ENCODE measurements around the gene DTNB. TPM values are rescaled to one million over a fixed set of nuclear protein-coding genes. Genes with fewer than 3 reads are reported as not detected.
A peak's percentile ranks its signal among the peaks of the same experiment; 100 is the strongest.

DTNB gene
- total and polyA plus RNA-seq, 8 donors, result 10.5 to 70.0 (median 33.7) TPM

GRCh38 chr2:25684577-25685473, 11.4 kb upstream of the DTNB start:
- Histone ChIP-seq H3K36me3 (no peaks in the 10 kb centered on the region), H3K9me3 (no peaks in the 10 kb centered on the region), H3K27ac (no peak overlapping the region), H3K27me3 (no peaks in the 10 kb centered on the region), H3K4me1 (no peaks in the 10 kb centered on the region), H3K4me3 (no peak overlapping the region)
- no peak for TF ChIP-seq CTCF (IDR thresholded peaks at IDR 0.05)
- no peak for TF ChIP-seq EP300 (IDR thresholded peaks at IDR 0.05)
- no peak for TF ChIP-seq POLR2AphosphoS5 (IDR thresholded peaks at IDR 0.05)
- TF ChIP-seq POLR2A (IDR thresholded peaks at IDR 0.05), result no peak
- 80 to 85% (median 83%) methylated on average over 20 of the region's 20 CpGs for whole genome bisulfite sequencing, 5 donors
- DNase-seq, result no peak
- intact Hi-C loops (cut with DNase I; ENCODE audit: low total_unique reads), result no loop called here

GRCh38 chr2:25682082-25682481, 8.7 kb upstream of the DTNB start:
- Histone ChIP-seq H3K4me1 (no peaks in the 10 kb centered on the region), H3K4me3 (no peak overlapping the region), H3K36me3 (no peaks in the 10 kb centered on the region), H3K27me3 (no peaks in the 10 kb centered on the region), H3K9me3 (no peaks in the 10 kb centered on the region), H3K27ac (no peak overlapping the region)
- TF ChIP-seq CTCF (IDR thresholded peaks at IDR 0.05) (no peak), POLR2AphosphoS5 (IDR thresholded peaks at IDR 0.05) (no peak), EP300 (IDR thresholded peaks at IDR 0.05) (no peak), POLR2A (IDR thresholded peaks at IDR 0.05) (no peak)
- DNase-seq, result no peak
- intact Hi-C loops (cut with DNase I; ENCODE audit: low total_unique reads), result no loop called here
- WGBS, 5 donors, result 83 to 93% (median 91%) methylated on average over 4 of the region's 4 CpGs

GRCh38 chr2:25677877-25678276, 4.5 kb upstream of the DTNB start:
- Histone ChIP-seq H3K27ac (no peak overlapping the region), H3K4me1 (peaks cover 0 to 11% (median 6%) of the 10 kb centered on the region in 4 donors), H3K4me3 (no peak overlapping the region), H3K27me3 (no peaks in the 10 kb centered on the region), H3K36me3 (no peaks in the 10 kb centered on the region), H3K9me3 (no peaks in the 10 kb centered on the region)
- TF ChIP-seq EP300 (IDR thresholded peaks at IDR 0.05) (no peak), POLR2AphosphoS5 (IDR thresholded peaks at IDR 0.05) (no peak), CTCF (IDR thresholded peaks at IDR 0.05) (no peak), POLR2A (IDR thresholded peaks at IDR 0.05) (no peak)
- no peak for DNase-seq
- 93 to 96% (median 95%) methylated on average over 4 of the region's 4 CpGs for WGBS, 5 donors
- intact Hi-C loops (cut with DNase I; ENCODE audit: low total_unique reads), result no loop called here

GRCh38 chr2:25674077-25674362, 643 bp upstream of the DTNB start:
- peak overlapping the region; percentile 82 to 96 (median 90) for H3K4me3 ChIP-seq
- H3K4me1 ChIP-seq, result peaks cover 15 to 30% (median 22%) of the 10 kb centered on the region in 4 donors
- WGBS, 5 donors, result 6 to 13% (median 11%) methylated on average over 10 of the region's 10 CpGs
- no peak for DNase-seq
- intact Hi-C loops (cut with DNase I; ENCODE audit: low total_unique reads), result no loop called here
- H3K27ac ChIP-seq, result peak overlapping the region; percentile 71 to 91 (median 87)
- TF ChIP-seq POLR2AphosphoS5 (IDR thresholded peaks at IDR 0.05) (no peak), EP300 (IDR thresholded peaks at IDR 0.05) (no peak), POLR2A (IDR thresholded peaks at IDR 0.05) (no peak)
- no peaks in the 10 kb centered on the region for H3K9me3 ChIP-seq
- H3K27me3 ChIP-seq, result no peaks in the 10 kb centered on the region
- H3K36me3 ChIP-seq, result no peaks in the 10 kb centered on the region
